AG10803 (cell line): ENCODE data around the gene ARMH4.

ENCODE experiments used
- DNase-seq: peaks from one replicate; pipeline ENCODE4 v3.0.0; 2010; ENCODE audit warnings: low read depth
- H3K4me3 ChIP-seq: 2 replicates; pipeline ENCODE4 v1.5.1; 2011; ENCODE audit warnings: mild to moderate bottlenecking, low read length, control low read depth
- TF ChIP-seq, protein P1 (sequence below): conservative IDR thresholded peaks from 2 replicates; pipeline ENCODE4 v1.5.1; 2011; ENCODE audit warnings: mild to moderate bottlenecking, low read length, control low read depth, inconsistent platforms

Gene ARMH4

DNA sequence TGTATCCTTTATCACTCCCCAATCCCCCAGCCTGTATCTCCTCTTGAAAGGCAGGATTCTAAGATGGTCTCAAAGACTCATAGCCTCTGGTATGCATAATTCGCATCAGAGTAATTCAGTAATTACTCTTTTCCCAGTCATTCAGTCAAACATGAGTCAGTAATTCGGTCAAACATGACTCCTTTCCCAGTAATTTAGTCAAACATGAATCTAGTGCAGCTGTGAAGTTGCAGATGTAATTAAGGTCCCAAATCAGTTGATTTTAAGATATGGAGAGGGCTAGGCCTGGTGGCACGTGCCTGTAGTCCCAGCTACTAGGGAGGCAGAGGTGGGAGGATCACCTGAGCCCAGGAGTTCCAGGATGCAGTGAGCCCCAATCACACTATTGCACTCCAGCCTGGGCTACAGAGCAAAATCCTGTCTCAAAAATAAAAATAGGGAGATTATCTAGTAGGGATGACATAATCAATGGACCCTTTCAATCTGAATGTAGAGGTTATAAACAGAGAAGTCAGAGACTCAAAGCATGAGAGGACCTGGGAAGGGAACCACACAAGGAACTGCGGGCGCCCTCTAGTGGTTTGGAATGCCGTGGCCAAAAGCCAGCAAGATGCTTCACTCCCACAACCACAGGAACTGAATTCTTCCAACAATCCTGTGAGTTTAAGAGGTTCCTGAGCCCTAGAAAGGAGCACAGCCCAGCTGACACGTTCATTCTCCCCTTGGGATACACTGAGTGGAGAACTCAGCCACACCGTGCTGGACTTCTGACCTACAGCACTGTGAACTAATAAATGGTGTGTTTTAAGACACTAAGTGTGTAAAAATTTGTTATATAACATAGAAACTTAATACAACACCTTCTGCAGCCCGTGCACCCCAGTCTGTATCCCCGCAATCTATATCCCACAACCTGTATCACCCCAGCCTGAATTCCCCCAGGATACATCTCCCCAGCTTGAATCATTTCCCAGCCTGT is 14.3 kb upstream of the ARMH4 start:
- TF ChIP-seq, protein P1, sequence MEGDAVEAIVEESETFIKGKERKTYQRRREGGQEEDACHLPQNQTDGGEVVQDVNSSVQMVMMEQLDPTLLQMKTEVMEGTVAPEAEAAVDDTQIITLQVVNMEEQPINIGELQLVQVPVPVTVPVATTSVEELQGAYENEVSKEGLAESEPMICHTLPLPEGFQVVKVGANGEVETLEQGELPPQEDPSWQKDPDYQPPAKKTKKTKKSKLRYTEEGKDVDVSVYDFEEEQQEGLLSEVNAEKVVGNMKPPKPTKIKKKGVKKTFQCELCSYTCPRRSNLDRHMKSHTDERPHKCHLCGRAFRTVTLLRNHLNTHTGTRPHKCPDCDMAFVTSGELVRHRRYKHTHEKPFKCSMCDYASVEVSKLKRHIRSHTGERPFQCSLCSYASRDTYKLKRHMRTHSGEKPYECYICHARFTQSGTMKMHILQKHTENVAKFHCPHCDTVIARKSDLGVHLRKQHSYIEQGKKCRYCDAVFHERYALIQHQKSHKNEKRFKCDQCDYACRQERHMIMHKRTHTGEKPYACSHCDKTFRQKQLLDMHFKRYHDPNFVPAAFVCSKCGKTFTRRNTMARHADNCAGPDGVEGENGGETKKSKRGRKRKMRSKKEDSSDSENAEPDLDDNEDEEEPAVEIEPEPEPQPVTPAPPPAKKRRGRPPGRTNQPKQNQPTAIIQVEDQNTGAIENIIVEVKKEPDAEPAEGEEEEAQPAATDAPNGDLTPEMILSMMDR = peak; percentile 76
- no peak overlapping the region for H3K4me3 ChIP-seq
- DNase-seq = peak; percentile 79

DNA sequence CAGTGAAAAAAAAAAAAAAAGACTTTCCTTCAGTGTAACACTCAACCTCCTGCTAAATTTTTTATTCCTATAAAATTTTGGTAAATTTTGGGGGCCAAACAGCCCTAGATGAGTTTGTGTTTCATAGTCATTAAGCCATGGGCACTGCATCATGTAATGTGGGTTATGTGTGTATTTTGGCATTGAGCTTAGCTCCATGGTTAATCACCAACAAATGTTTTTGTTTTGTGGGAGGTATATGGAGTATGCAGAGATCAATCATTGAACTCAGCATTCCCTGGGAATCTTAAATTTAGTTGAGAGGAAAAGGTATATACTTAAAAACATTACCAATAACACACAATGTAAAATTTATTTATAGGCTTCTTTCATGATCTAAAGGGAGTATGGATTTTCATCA is 8.5 kb upstream of the ARMH4 start:
- DNase-seq = no peak
- no peak overlapping the region for H3K4me3 ChIP-seq
- TF ChIP-seq, protein P1 = no peak

DNA sequence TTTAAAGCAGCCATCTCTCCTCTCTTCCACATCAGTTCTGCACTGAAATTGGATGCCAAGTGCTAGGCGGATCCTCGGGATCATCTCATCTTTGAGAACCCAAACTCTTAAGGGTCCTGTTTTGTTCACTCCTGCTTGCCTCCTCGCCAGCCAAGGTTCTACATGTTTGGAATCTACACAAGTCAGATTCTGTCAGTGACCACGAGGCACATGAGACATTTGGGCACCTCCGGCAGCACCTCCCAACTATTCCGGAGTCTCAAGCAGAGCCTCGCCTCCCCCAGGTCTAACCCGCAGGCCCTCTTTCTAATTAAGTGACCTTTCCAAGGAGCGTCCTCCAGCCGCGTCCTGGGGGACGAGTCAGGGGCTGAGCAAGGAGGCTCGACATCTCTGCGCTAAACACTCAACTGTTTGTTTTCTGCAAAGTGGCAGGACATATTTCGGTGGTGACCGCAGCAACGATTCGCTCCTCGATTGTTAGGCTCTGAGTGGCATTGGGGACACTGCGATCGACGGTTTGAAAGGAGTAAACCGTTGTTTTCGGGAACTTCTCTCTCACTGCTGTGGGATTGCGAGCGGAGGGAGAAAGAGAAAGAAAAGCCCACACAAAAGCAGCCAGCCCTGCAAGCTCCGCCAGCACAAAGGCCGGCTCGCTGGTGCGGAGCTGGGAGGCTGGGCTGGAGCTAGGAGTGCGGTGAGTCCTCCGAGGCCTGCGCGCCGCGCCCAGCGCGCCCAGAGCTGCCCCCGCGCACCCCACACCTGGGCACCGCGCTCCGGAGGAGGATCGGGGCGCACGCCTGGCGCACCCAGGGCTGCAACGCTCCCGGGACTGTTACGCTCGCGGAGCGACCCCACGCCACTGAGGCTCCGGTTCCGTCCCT is 640 bp downstream of the ARMH4 start:
- peak; percentile 27 for DNase-seq
- H3K4me3 ChIP-seq = peak overlapping the region; percentile 77
- TF ChIP-seq, protein P1 = no peak

DNA sequence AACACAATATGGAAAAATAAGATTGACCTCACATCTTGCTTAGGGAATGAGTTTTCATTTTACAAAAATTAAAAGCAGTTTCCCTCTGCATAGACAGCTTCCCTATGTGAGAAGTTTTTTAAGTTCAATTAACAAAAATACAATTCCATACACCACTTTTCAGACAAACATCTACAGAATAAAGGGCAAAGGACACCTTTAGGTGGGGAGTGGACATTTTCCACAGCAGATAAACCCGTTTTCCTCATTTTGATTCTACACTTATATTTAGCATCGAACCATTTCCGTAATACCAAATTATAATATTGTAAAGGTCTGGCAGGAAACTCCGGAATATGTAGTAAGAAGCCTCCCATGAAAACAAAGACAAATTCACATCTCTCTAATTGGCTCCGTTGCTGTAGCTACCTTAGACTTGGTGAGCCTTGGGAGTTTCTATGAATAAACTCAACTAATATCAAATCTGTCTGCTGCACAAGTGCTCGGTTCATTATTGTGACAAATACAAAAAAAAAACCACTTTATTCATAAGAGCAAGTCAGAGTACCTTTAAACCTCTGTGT is 1.7 kb downstream of the ARMH4 start:
- TF ChIP-seq, protein P1 = no peak
- DNase-seq = no peak
- H3K4me3 ChIP-seq = no peak overlapping the region

DNA sequence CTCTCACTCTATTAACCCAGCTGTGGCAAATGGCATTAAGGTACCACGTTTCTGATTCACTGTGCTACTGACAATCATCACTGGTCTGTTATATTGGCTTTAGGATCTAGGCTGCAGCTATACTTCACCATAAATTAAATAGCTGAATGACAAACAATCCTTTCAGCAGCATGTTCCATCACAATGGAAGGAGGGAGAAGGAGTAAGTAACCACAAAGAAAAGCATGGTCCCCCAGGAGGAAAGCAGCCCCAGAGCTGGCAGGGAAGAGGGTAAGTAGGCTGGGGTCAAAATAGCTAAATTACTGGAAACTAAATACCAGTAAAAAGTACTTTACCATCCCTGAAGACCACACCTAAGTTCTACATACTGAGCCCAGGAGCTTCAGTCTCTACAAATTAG is 2.8 kb downstream of the ARMH4 start:
- TF ChIP-seq, protein P1 = no peak
- no peak for DNase-seq
- H3K4me3 ChIP-seq = no peak overlapping the region

DNA sequence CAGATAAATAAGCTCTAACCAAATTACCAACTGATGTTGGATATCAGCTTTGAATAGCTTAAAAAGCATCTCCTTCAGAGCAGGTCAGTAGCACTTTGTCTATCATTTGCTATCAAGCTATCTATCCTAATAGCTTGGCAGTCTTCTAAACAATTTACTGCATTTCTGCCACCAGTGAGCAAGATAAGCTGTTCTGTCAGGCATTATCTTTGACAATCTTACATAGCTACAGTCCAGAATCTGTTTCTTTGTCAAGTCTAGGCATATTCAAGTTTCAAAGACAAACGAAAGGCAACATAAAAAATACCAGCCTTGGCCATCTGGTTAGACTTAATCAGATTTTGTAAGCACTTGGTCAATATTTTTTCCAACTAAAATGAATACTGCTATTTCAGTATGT is 5.6 kb downstream of the ARMH4 start:
- no peak for DNase-seq
- no peak overlapping the region for H3K4me3 ChIP-seq
- TF ChIP-seq, protein P1 = no peak
